Right cardiac atrium (tissue), 5 donors: Measurements from ENCODE around the gene MTA2. TPM values are rescaled to one million over a fixed set of nuclear protein-coding genes. Genes with fewer than 3 reads are reported as not detected.

ENCODE experiments used
- ATAC-seq, 2 donors: fragments of 200-7000 bp; cut with Tn5 transposase; one replicate each; pipeline versions ENCODE4 v1.8.0 to v1.9.1; 2020; ENCODE audit warnings: moderate library complexity in 2 of 2, mild to moderate bottlenecking in 1 of 2
- DNase-seq, 3 donors: peaks; one replicate each; pipeline ENCODE4 v3.0.0-alpha.2; 2020
- H3K27ac ChIP-seq: one replicate; pipeline ENCODE4 v1.5.1; 2013; ENCODE audit warnings: mild to moderate bottlenecking, low read length, control low read depth, moderate library complexity
- H3K27me3 ChIP-seq: one replicate; pipeline ENCODE4 v1.6.1; 2013; ENCODE audit not compliant: control insufficient read depth, insufficient read depth
- H3K4me1 ChIP-seq: one replicate; pipeline ENCODE4 v1.6.1; 2013; ENCODE audit warnings: low read length; ENCODE audit not compliant: control insufficient read depth, insufficient read depth
- H3K4me3 ChIP-seq: one replicate; pipeline ENCODE4 v1.5.1; 2013; ENCODE audit warnings: low read length, control low read depth
- H3K9me3 ChIP-seq: one replicate; pipeline ENCODE4 v1.6.1; 2013; ENCODE audit warnings: low read length; ENCODE audit not compliant: control insufficient read depth
- WGBS: extraction: QIAGEN DNeasy Blood & Tissue Kit; methylation state at CpG from one replicate; pipeline ENCODE4 v1.1.7; 2013; 5-methylcytosine and 5-hydroxymethylcytosine counted together
- intact Hi-C, 4 donors: fragments of 100-400 bp; cut with DNase I; formaldehyde crosslinking; loops; one replicate each; pipeline versions ENCODE4 v1.11.0 to v1.14.0; 2022 to 2023
- polyA plus RNA-seq: library from polyadenylated mRNA; stranded (reverse); fragments of 200-250 nt; gene quantifications from one replicate; pipeline ENCODE4 v1.2.3, GENCODE V29; 2013
- total RNA-seq, 4 donors: library from RNA; stranded (reverse); fragmentation: NEBNext Ultra II Directional; extraction: Animal tissue kit (Norgen Biotek cat#: 25700); gene quantifications; one replicate each; pipeline ENCODE4 v1.2.1, GENCODE V29; 2021
- donor health status: healthy with polysubstance abuse.
- donor health status: DM: no; HTN: yes; CAD: no.
- donor health status: DM: no; HTN: no; CAD: no.
- donor health status: DM: no; HTN: yes; CAD: no; lungs with severe emphysema.
- donor health status: DM: yes; HTN: yes; CAD: no.

MTA2 gene
- total and polyA plus RNA-seq, 5 donors, result 24.1 to 47.6 (median 38.0) TPM

DNA sequence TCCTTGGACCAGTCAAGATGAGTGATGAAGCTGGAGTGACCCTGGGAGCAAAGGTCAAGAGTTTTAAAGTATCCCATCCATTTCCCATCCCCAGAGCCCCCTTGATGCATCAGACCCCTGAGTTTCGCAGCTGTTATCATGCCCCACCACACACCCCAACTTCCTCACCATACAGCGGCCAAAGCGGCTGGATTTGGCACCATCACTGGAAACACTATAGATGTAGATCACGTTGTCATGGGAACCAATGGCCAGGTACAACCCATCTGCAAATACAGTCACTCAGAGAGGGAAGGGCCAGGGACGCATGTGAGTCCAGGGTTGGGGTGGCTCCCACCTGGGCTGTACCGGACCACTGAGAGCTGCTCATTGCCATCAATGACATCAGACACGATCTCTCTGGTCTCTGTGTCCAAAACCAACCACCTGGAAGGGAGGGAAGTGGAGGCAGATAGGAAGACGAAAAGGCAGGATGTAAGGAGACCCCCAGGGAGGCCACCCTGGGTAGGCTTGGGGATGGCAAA, 2.2 kb upstream of the MTA2 start:
- ATAC-seq (no peak), DNase-seq (peak in 1 of 3 donors; percentile 54)
- no peaks in the 10 kb centered on the region for H3K9me3 ChIP-seq
- no peak overlapping the region for H3K27ac ChIP-seq
- no peak overlapping the region for H3K4me3 ChIP-seq
- intact Hi-C loops, result no loop called here
- H3K27me3 ChIP-seq, result no peaks in the 10 kb centered on the region
- peaks cover 2% of the 10 kb centered on the region for H3K4me1 ChIP-seq
- WGBS, result 91% methylated on average over 8 of the region's 8 CpGs

DNA sequence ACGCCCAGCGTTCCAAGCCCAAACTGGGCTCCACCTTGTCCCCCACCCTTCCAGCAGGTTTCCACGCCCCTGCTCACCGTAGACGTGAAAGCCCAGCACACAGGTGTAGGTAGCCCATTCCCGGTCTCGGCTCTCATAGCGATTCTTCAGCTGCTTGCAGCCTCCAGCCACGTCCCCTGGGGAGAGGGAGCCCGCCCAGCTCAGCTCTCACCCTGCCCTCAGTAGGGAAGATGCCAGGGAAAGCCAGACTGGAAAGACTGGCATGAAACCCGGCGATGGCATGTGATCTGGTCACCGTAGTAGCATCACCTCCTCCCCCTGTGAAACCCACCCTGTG, 1.4 kb upstream of the MTA2 start:
- WGBS, result 48% methylated on average over 13 of the region's 13 CpGs
- DNase-seq, result peak in 2 of 3 donors; percentile 53 to 73
- Histone ChIP-seq H3K27ac (no peak overlapping the region), H3K4me1 (peaks cover 2% of the 10 kb centered on the region), H3K4me3 (no peak overlapping the region), H3K27me3 (no peaks in the 10 kb centered on the region), H3K9me3 (no peaks in the 10 kb centered on the region)
- no peak for ATAC-seq
- intact Hi-C loops, result no loop called here

DNA sequence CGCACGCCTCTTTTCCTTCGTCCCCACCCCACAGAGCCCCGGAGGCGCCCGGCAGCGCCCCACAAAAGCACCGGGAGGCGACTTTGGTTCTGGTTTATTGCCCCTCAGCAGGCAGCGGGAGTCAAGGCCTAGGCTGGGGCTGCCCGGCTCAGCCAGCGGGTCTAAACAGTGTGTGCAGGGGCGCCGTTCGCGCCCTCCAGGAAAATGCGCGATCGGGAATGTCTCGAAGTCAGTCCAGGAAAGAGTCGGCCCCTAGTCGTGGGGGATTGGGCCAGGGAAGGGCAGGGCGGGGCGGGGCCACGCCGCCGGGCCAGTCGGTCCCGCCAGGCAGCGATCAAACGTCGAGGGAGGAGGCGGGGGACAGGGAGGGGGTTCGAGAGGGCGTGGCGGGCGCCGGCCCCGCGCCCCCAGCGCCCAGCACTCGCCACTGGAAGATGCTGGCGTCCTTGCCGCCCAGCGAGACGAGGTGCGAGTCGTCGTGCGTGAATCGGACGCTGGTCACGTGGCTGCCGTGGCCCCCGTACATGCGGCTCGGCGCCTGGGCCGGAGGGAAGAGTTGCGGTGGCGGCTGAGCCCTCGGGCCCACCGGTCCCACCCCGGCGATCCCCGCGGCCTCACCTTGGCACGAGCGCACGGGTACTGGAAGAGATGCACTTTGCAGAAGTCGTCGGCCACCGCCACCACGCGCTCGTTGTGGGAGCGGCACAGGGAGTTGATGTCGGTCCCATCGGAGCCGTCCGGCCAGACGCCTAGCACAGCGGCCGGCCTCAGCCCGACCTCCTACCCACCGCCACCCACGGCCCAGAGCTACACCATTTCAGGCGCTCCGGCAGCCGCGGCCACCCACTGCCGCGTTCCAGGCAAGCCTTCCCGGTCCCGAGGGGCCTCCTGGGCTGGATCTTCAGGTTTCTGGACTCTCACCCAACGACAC, 741 bp upstream of the MTA2 start:
- Histone ChIP-seq H3K27me3 (no peaks in the 10 kb centered on the region), H3K4me3 (peak overlapping the region; percentile 94), H3K9me3 (no peaks in the 10 kb centered on the region), H3K4me1 (peaks cover 2% of the 10 kb centered on the region), H3K27ac (peak overlapping the region; percentile 86)
- ATAC-seq (peak; percentile 52 to 67), DNase-seq (peak; percentile 71 to 90 (median 90))
- 9% methylated on average over 96 of the region's 96 CpGs for WGBS
- intact Hi-C loops, result no loop called here

DNA sequence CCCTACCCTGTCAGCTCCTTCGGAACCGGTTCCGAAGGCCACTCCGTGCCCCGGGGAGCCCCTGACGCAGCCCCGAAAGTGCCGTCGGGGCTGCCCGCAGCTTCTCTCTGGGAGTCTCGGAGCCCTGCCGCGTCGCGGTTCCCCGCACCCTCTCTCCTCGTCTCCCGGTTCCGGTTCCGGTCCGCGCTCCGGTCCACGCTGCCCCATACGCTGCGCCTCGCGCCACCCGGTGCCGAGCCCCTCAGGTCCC, 618 bp downstream of the MTA2 start:
- Histone ChIP-seq H3K27ac (peak overlapping the region; percentile 94), H3K9me3 (no peaks in the 10 kb centered on the region), H3K4me1 (peaks cover 2% of the 10 kb centered on the region), H3K27me3 (no peaks in the 10 kb centered on the region), H3K4me3 (peak overlapping the region; percentile 94)
- intact Hi-C loops, result no loop called here
- 0% methylated on average over 30 of the region's 30 CpGs for WGBS
- ATAC-seq (peak; percentile 28 to 57), DNase-seq (peak in 2 of 3 donors; percentile 71 to 86)

DNA sequence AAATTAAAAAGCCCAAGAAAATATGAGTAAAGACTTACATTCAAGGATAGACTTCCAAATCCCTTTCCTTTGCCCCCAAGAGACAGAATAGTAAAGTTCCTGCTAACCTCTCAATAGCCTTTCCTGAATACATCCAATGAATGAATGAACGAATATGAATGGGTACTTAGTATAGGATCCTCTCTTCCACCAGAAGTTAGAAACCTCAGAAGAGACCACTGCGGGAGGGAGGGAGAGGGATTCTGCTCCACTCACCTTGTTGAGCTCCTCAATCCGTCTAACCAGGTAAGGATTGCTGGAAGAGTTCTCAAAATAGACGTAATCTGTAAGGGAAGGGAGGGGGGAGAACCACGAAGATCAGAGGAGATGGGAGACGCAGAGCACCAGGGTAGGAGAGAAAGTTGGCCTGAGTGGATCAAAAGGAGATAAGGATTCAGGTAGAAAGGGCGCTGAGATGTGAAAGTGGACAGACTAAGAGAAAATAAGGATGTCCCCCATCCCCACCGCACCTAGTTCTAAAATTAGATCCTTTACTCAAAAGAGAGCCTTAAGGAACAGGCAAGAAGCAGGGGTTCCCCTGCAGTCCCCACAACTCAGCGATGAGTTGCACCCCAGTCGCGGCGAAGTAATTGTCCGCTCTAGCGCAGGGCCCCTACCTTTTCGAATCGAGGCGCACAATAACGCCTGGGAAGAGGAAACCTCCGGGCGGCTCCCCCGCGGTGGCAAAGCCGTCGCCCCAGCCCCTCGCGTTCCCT, 1.1 kb downstream of the MTA2 start:
- peaks cover 2% of the 10 kb centered on the region for H3K4me1 ChIP-seq

DNA sequence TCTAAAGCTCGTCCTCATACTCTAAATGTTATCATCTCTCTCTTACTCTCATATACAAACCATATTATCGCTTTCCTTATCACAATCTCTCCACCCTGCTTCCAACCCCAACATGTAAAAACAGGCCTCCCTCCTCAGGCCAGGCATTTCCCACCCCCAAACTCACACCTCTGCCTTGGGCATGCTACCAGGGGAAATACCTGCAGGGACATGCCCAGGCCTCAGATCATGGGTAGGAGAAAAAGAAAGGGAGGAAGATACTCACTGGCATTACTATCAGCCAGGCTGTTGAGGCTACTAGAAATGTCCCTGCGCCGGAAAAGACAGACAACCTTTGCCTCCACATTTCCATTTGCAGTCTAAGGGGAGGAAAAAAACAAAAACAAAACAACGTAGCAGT, 1.8 kb downstream of the MTA2 start:
- intact Hi-C loops, result loop anchor here in 1 of 4 donors (10.0 kb wide), 1 partner anchor 55 kb away; the partner anchor contains the start of gene INTS5

More for the DNA sequence above, 1.1 kb downstream of the MTA2 start:
- peak overlapping the region; percentile 94 for H3K27ac ChIP-seq
- no peaks in the 10 kb centered on the region for H3K9me3 ChIP-seq
- intact Hi-C loops, result no loop called here
- WGBS, result 1% methylated on average over 26 of the region's 26 CpGs
- no peaks in the 10 kb centered on the region for H3K27me3 ChIP-seq
- DNase-seq (no peak), ATAC-seq (no peak)
- H3K4me3 ChIP-seq, result peak overlapping the region; percentile 94

DNA sequence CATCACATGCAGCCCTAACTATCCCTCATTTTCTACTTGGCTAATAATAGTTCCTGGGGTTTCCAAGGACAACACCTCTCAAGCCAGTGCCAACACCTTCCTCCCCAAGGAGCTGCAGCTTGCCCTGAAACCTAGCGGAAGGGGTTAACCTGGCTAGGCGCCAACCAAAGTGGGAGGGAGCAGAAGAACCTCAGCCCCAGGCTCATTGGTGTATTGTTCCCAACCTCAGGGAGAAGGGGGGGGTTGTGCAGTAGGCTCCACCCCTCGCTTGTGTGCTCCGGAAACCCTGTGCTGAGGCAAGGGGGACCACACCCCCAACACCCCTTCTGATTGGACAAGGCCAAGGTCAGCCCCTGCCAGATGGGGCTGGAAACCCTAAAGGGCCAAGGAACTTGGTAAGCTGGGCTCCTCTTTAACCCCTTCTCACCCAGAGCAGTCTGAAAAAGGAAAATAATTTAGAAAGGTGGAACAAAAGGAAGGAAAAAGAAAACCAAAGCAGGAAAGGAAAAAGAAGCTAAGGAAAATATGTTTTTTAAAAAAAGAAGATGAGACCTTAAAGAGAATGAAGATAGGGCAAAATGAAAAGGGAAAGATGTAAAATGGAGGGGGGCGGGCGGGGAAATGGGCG, 2.5 kb downstream of the MTA2 start:
- DNase-seq, result peak; percentile 97 to 98 (median 97)
- peak; percentile 84 to 86 for ATAC-seq
- WGBS, result 35% methylated on average over 7 of the region's 7 CpGs
- Histone ChIP-seq H3K27ac (peak overlapping the region; percentile 40), H3K4me3 (no peak overlapping the region), H3K27me3 (no peaks in the 10 kb centered on the region), H3K4me1 (peaks cover 2% of the 10 kb centered on the region), H3K9me3 (no peaks in the 10 kb centered on the region)
- intact Hi-C loops, result loop anchor here in 1 of 4 donors (10.0 kb wide), 1 partner anchor 56 kb away; the partner anchor contains the start of gene INTS5

More for the DNA sequence above, 1.8 kb downstream of the MTA2 start:
- ATAC-seq, result no peak
- H3K27me3 ChIP-seq, result no peaks in the 10 kb centered on the region
- no peak for DNase-seq
- peak overlapping the region; percentile 21 for H3K27ac ChIP-seq
- peaks cover 2% of the 10 kb centered on the region for H3K4me1 ChIP-seq
- no peaks in the 10 kb centered on the region for H3K9me3 ChIP-seq
- peak overlapping the region; percentile 7 for H3K4me3 ChIP-seq
- 35% methylated on average over 5 of the region's 5 CpGs for WGBS

DNA sequence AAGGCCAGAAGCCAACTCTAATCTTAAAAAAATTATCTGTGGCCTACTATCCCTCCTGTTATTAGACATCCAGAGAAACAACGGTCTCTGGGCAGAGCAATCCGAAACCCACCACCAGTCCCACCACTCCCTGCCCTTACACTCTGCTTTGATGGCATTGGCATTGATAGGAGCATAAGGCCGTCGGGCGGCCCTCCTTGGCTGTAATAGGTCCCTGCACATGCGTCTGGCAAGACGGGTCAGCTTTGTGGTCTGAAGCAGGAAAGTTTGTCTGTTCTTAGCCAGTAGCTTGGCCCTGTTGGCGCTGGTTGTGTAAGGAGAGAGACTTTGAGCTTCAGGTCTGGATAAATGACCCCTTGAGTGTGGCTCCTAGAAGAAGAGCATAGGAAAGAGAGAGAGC, 6.5 kb downstream of the MTA2 start:
- no peak overlapping the region for H3K4me3 ChIP-seq
- intact Hi-C loops, result loop anchor here in 1 of 4 donors (10.0 kb wide), 1 partner anchor 60 kb away; the partner anchor contains the start of gene INTS5
- no peaks in the 10 kb centered on the region for H3K9me3 ChIP-seq
- no peak overlapping the region for H3K27ac ChIP-seq
- 82% methylated on average over 8 of the region's 8 CpGs for WGBS
- H3K4me1 ChIP-seq, result peaks cover 10% of the 10 kb centered on the region
- ATAC-seq, result no peak
- DNase-seq, result peak in 1 of 3 donors; percentile 59
- no peaks in the 10 kb centered on the region for H3K27me3 ChIP-seq

DNA sequence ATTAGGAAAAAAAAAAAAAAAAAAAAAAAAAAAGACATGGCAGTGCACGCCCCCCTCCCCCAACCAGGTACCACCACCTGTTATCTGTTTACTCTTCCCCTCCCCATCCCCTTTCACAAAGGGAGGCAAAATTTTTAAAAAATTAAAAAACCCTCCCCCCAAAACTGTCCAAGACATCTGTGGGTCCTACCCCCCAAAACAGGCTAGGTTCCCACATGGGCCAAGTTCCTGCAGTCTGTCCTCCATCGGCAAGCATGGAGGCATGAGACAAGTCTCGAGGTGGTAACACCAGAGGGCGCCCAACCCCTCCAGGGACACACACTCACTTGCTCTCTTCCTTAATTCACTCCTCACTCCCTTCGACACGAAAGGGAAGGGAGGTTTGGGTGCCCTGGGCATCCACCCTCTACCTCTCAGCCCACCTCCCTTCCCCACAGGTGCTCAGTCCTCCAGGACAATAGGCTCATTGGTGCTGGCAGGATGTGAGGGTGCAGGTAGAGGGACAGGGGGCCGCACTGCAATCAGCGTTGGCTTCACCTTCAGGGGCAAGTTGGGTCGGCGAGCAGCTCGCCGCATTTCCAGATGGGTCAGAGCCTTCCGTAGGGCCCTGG, 8.1 kb downstream of the MTA2 start:
- H3K4me1 ChIP-seq, result peaks cover 9% of the 10 kb centered on the region
- DNase-seq, result peak; percentile 82 to 93 (median 89)
- no peaks in the 10 kb centered on the region for H3K9me3 ChIP-seq
- 57% methylated on average over 13 of the region's 13 CpGs for WGBS
- intact Hi-C loops, result loop anchor here in 1 of 4 donors (10.0 kb wide), 1 partner anchor 61 kb away; the partner anchor contains the start of gene INTS5
- no peak overlapping the region for H3K27ac ChIP-seq
- no peak overlapping the region for H3K4me3 ChIP-seq
- no peaks in the 10 kb centered on the region for H3K27me3 ChIP-seq
- ATAC-seq, result peak; percentile 2 to 8

DNA sequence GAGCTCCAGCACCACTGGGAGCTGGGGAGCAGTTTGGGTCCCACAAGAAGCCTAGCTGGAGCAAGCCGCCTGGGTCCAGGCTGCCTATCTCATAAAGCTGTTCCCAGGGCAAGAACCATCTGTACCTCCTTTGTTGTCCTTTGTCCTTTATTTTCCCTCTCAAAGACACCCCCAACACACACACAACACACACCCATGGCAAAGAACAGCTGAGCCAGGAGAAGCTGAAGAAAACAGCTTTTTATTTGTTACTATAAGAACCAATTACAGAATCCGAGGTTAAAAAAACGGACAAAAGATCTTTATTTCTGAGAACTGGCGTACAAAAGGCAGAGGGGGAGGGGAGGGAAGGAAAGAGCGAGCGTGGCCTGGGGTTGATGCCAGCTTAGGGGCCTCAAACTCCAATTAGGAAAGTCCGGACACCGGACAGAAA, 8.7 kb downstream of the MTA2 start:
- intact Hi-C loops, result loop anchor here in 1 of 4 donors (10.0 kb wide), 1 partner anchor 62 kb away; the partner anchor contains the start of gene INTS5
- ATAC-seq (no peak), DNase-seq (no peak)
- no peak overlapping the region for H3K4me3 ChIP-seq
- peaks cover 9% of the 10 kb centered on the region for H3K4me1 ChIP-seq
- H3K9me3 ChIP-seq, result no peaks in the 10 kb centered on the region
- H3K27ac ChIP-seq, result peak overlapping the region; percentile 97
- no peaks in the 10 kb centered on the region for H3K27me3 ChIP-seq
- 75% methylated on average over 8 of the region's 8 CpGs for WGBS
